CD14-positive monocyte (primary cell): Measurements from ENCODE around the gene CENPB. TPM values are rescaled to one million over a fixed set of nuclear protein-coding genes. Genes with fewer than 3 reads are reported as not detected.
"Not testable (repeated sequence)": the region's sequence is repeated elsewhere in the genome, so short reads cannot be mapped to it uniquely, and the experiment has no call there.

ENCODE experiments used
- DNase-seq, 3 donors: peaks; one replicate each; pipeline ENCODE4 v3.0.0-alpha.2; 2011 to 2022
- H2AFZ ChIP-seq: 2 replicates; pipeline ENCODE4 v1.6.0; 2012; ENCODE audit warnings: mild to moderate bottlenecking, low read depth, low read length, inconsistent platforms; ENCODE audit not compliant: insufficient read depth, poor library complexity, severe bottlenecking
- H3K27ac ChIP-seq, 2 donors: 1 replicate in 1 of 2; 2 replicates in 1 of 2; pipeline ENCODE4 v1.5.1; 2012 to 2013; ENCODE audit warnings: low read length in 2 of 2, control low read depth in 1 of 2, inconsistent platforms in 1 of 2, low read depth in 1 of 2, mild to moderate bottlenecking in 1 of 2
- H3K27me3 ChIP-seq, 2 donors: one replicate each; pipeline versions ENCODE4 v1.6.0 to v1.6.1; 2011 to 2013; ENCODE audit warnings: low read length in 2 of 2; ENCODE audit not compliant: control insufficient read depth in 2 of 2, insufficient read depth in 2 of 2
- H3K36me3 ChIP-seq, 2 donors: replicated peaks in 1 of 2; 1 replicate in 1 of 2; 2 replicates in 1 of 2; pipeline versions ENCODE4 v1.5.1 to v1.6.1; 2012 to 2013; ENCODE audit warnings: low read length in 2 of 2, control low read depth in 1 of 2, inconsistent platforms in 1 of 2, mild to moderate bottlenecking in 1 of 2; ENCODE audit not compliant: insufficient read depth in 2 of 2, control insufficient read depth in 1 of 2
- H3K4me1 ChIP-seq, 2 donors: 1 replicate in 1 of 2; 2 replicates in 1 of 2; pipeline versions ENCODE4 v1.5.1 to v1.6.1; 2012 to 2013; ENCODE audit warnings: low read length in 2 of 2, control low read depth in 1 of 2, inconsistent platforms in 1 of 2, mild to moderate bottlenecking in 1 of 2, moderate library complexity in 1 of 2; ENCODE audit not compliant: insufficient read depth in 2 of 2, control insufficient read depth in 1 of 2
- H3K4me2 ChIP-seq: replicated peaks from 2 replicates; pipeline ENCODE3; 2012; ENCODE audit warnings: low read length, moderate library complexity, mild to moderate bottlenecking; ENCODE audit not compliant: poor library complexity, severe bottlenecking; ENCODE audit errors: extremely low read depth
- H3K4me3 ChIP-seq, 3 experiments: fragments of 200-600 bp in 1 of 3; sonication (generic) in 1 of 3; replicated peaks in 1 of 3; 1 replicate in 2 of 3; 2 replicates in 1 of 3; pipeline ENCODE4 v1.5.1; 2011 to 2013; ENCODE audit warnings: low read length in 3 of 3, mild to moderate bottlenecking in 3 of 3, control low read depth in 2 of 3, low read depth in 2 of 3, inconsistent platforms in 1 of 3, moderate library complexity in 1 of 3
- H3K79me2 ChIP-seq: 2 replicates; pipeline ENCODE4 v1.6.0; 2012; ENCODE audit warnings: mild to moderate bottlenecking, control low read depth, inconsistent platforms, low read length, moderate library complexity; ENCODE audit not compliant: insufficient read depth
- H3K9ac ChIP-seq: 2 replicates; pipeline ENCODE4 v1.6.0; 2017; ENCODE audit warnings: low read length, mild to moderate bottlenecking; ENCODE audit not compliant: insufficient read depth, poor library complexity, severe bottlenecking
- H3K9me3 ChIP-seq, 2 donors: replicated peaks in 1 of 2; 1 replicate in 1 of 2; 2 replicates in 1 of 2; pipeline versions ENCODE4 v1.5.1 to v1.6.1; 2012 to 2013; ENCODE audit warnings: low read length in 2 of 2, control low read depth in 1 of 2; ENCODE audit not compliant: control insufficient read depth in 1 of 2, insufficient read depth in 1 of 2
- H4K20me1 ChIP-seq: 2 replicates; pipeline ENCODE4 v1.6.0; 2012; ENCODE audit warnings: mild to moderate bottlenecking, low read length, control low read depth, moderate library complexity; ENCODE audit not compliant: insufficient read depth
- H3K27ac Mint-ChIP-seq, 7 donors: one replicate each; pipeline ENCODE4 v1.8.0; 2020; ENCODE audit warnings: mild to moderate bottlenecking in 7 of 7, mixed read lengths in 7 of 7, moderate library complexity in 6 of 7, inconsistent platforms in 2 of 7
- H3K27me3 Mint-ChIP-seq, 3 donors: one replicate each; pipeline ENCODE4 v1.8.0; 2021 to 2022; ENCODE audit warnings: low read depth in 3 of 3, mild to moderate bottlenecking in 3 of 3, mixed read lengths in 3 of 3, moderate library complexity in 3 of 3, inconsistent platforms in 1 of 3
- H3K36me3 Mint-ChIP-seq, 2 donors: one replicate each; pipeline ENCODE4 v1.8.0; 2020; ENCODE audit warnings: mixed read lengths in 2 of 2, inconsistent platforms in 1 of 2, mild to moderate bottlenecking in 1 of 2
- H3K4me1 Mint-ChIP-seq: one replicate; pipeline ENCODE4 v1.8.0; 2020; ENCODE audit warnings: mild to moderate bottlenecking, mixed read lengths
- H3K4me3 Mint-ChIP-seq, 2 donors: one replicate each; pipeline ENCODE4 v1.8.0; 2020; ENCODE audit warnings: mild to moderate bottlenecking in 2 of 2, mixed read lengths in 2 of 2, moderate library complexity in 1 of 2
- H3K9me3 Mint-ChIP-seq, 7 donors: one replicate each; pipeline ENCODE4 v1.8.0; 2020 to 2022; ENCODE audit warnings: mixed read lengths in 7 of 7, mild to moderate bottlenecking in 6 of 7, moderate library complexity in 6 of 7, inconsistent platforms in 2 of 7
- WGBS: methylation state at CpG from one replicate; pipeline ENCODE4 v1.1.5; 2013; ENCODE audit warnings: missing lambda C conversion rate; ENCODE audit not compliant: insufficient coverage; 5-methylcytosine and 5-hydroxymethylcytosine counted together
- intact Hi-C, 2 donors: fragments of 100-400 bp; cut with micrococcal nuclease; formaldehyde crosslinking; loops; one replicate each; pipeline versions ENCODE4 v1.15.0 to v1.15.1; 2023
- polyA plus RNA-seq, 3 donors: library from polyadenylated mRNA; depleted of rRNA in 1 of 3; unstranded in 2 of 3; stranded (reverse) in 1 of 3; fragments of 300-500 nt in 2 of 3; fragments of >200 nt in 1 of 3; fragmentation: Illumina TruSeq in 2 of 3; gene quantifications; 1 replicate in 2 of 3; 2 replicates in 1 of 3; pipeline ENCODE4 v1.2.3, GENCODE V29; 2012 to 2021
- TF ChIP-seq, protein P1 (sequence below): fragments of 200-600 bp; IDR thresholded peaks from one replicate; pipeline ENCODE4 v1.8.0; 2022; ENCODE audit warnings: antibody characterized with exemption, mild to moderate bottlenecking

Gene CENPB
- polyA plus RNA-seq, 3 donors: 1.1 to 18.9 (median 1.4) TPM

DNA sequence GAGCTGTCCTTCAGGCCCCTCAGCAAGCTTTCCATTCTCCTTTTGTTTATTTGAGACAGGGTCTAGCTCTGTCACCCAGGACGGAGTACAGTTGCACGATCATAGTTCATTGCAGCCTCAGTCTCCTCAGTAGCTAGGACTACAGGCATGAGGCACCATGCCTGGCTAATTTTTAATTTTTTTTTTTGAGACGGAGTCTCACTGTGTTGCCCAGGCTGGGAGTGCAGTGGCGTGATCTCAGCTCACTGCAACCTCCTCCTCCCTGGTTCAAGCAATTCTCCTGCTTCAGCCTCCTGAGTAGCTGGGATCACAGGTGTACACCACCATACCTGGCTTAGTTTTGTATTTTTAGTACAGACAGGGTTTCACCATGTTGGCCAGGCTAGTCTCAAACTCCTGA is 2.7 kb upstream of the CENPB start:
- H4K20me1 ChIP-seq: peaks cover 19% of the 10 kb centered on the region
- intact Hi-C loops: loop anchor here in 1 of 2 donors (10.0 kb wide), 1 partner anchor 56 kb away; the partner anchor contains the start of gene MAVS
- H3K4me1 Mint-ChIP-seq: peaks cover 24% of the 10 kb centered on the region
- peaks cover 26 to 28% of the 10 kb centered on the region in 2 donors for H3K4me1 ChIP-seq
- H3K27me3 ChIP-seq, H3K4me2 ChIP-seq, H3K9me3 ChIP-seq, H3K27ac ChIP-seq, H3K27me3 Mint-ChIP-seq, H3K27ac Mint-ChIP-seq, H3K4me3 ChIP-seq, DNase-seq, H3K36me3 Mint-ChIP-seq, H3K4me3 Mint-ChIP-seq, H3K9me3 Mint-ChIP-seq, H3K36me3 ChIP-seq, H3K9ac ChIP-seq: not testable (repeated sequence)
- peaks cover 20% of the 10 kb centered on the region for H3K79me2 ChIP-seq
- H2AFZ ChIP-seq: peak overlapping the region; percentile 21
- WGBS: 100% methylated on average over 4 of the region's 4 CpGs

DNA sequence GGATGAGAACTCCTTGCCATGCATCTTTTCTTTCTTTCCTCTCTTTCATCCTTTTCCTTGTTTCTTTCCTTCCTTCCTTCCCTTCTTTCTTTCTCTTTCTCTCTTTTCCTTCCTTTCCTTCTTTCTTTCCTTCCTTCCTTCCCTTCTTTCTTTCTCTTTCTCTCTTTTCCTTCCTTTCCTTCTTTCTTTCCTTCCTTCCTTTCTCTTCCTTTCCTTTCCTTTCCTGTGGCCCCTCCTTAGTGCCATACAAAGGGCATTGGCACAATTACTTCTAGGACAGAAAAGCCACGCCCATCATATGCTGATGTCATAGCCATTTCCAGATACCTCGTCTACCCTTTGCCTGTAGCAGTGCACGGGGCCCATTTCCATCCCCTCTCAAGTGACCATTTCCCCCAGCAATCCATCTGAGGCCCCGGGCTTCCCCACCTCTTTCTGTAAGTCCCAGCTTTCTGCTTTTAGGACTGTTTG is 2.2 kb upstream of the CENPB start:
- 84% methylated on average over 3 of the region's 4 CpGs for WGBS
- TF ChIP-seq, protein P1, sequence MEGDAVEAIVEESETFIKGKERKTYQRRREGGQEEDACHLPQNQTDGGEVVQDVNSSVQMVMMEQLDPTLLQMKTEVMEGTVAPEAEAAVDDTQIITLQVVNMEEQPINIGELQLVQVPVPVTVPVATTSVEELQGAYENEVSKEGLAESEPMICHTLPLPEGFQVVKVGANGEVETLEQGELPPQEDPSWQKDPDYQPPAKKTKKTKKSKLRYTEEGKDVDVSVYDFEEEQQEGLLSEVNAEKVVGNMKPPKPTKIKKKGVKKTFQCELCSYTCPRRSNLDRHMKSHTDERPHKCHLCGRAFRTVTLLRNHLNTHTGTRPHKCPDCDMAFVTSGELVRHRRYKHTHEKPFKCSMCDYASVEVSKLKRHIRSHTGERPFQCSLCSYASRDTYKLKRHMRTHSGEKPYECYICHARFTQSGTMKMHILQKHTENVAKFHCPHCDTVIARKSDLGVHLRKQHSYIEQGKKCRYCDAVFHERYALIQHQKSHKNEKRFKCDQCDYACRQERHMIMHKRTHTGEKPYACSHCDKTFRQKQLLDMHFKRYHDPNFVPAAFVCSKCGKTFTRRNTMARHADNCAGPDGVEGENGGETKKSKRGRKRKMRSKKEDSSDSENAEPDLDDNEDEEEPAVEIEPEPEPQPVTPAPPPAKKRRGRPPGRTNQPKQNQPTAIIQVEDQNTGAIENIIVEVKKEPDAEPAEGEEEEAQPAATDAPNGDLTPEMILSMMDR: no peak
- H3K27me3 ChIP-seq: no peaks in the 10 kb centered on the region
- Mint-ChIP-seq H3K4me1 (peaks cover 26% of the 10 kb centered on the region), H3K27ac (no peak overlapping the region), H3K4me3 (no peak overlapping the region), H3K9me3 (no peaks in the 10 kb centered on the region), H3K27me3 (peaks cover 0 to 3% (median 1%) of the 10 kb centered on the region in 3 donors), H3K36me3 (peaks cover 5 to 9% of the 10 kb centered on the region in 2 donors)
- intact Hi-C loops: loop anchor here in 1 of 2 donors (10.0 kb wide), 1 partner anchor 56 kb away; the partner anchor contains the start of gene MAVS
- H3K9me3 ChIP-seq: no peaks in the 10 kb centered on the region
- no peak overlapping the region for H3K9ac ChIP-seq
- peaks cover 1 to 2% of the 10 kb centered on the region in 2 donors for H3K36me3 ChIP-seq
- H4K20me1 ChIP-seq: peaks cover 24% of the 10 kb centered on the region
- peak overlapping the region; percentile 21 for H2AFZ ChIP-seq
- no peak overlapping the region for H3K4me2 ChIP-seq
- no peak overlapping the region for H3K27ac ChIP-seq
- H3K4me3 ChIP-seq: no peak overlapping the region
- peaks cover 25% of the 10 kb centered on the region for H3K79me2 ChIP-seq
- DNase-seq: peak in 1 of 3 donors; percentile 16
- H3K4me1 ChIP-seq: peaks cover 26 to 32% of the 10 kb centered on the region in 2 donors
